DMS79 treated with DMSO at 0.1 percent for 48 hours (cell line): Measurements from ENCODE around the gene PTS.

Source experiments
- DNase-seq: peaks from one replicate; lab custom pipeline; 2025; lab: John Stamatoyannopoulos, UW

PTS gene

DNA sequence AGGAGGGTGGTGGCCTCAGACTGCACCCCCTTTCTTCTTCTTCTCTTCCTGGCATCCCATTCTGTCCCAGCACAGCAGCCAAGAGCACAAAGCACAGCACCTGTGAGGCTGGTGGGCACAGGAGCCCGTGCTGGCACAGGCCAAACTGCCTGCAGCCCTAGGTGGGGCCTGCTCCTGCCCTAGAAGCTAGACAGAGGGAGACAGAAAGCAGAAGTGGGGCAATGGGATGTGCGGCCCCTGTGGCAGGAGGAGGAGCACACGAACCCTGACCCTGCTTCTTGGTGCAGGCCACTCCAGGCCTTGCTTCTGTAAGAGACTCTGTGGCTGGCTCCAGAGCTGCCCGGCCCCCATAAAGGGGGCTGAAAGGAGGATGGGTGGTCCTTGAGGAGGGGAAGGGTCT lies 3.9 kb upstream of the PTS start:
- no peak for DNase-seq

DNA sequence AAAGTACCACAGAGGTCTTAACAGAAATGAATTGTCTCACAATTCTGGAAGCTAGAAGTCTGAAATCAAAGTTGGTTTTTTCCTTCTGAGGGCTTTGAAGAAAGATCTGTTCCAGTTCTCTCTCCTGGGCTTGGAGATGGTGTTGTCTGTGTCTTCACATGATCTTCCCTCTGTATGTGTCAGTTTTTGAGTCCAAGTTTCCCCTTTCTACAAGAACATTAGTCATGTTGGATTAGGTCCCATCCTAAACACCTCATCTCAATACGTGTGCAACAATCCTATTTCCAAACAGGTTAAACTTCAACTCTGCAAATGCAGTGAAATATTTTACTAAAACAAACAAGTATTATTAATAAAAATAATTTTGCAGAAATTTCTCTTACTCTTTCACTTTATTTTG lies 3.1 kb upstream of the PTS start:
- DNase-seq, result no peak

DNA sequence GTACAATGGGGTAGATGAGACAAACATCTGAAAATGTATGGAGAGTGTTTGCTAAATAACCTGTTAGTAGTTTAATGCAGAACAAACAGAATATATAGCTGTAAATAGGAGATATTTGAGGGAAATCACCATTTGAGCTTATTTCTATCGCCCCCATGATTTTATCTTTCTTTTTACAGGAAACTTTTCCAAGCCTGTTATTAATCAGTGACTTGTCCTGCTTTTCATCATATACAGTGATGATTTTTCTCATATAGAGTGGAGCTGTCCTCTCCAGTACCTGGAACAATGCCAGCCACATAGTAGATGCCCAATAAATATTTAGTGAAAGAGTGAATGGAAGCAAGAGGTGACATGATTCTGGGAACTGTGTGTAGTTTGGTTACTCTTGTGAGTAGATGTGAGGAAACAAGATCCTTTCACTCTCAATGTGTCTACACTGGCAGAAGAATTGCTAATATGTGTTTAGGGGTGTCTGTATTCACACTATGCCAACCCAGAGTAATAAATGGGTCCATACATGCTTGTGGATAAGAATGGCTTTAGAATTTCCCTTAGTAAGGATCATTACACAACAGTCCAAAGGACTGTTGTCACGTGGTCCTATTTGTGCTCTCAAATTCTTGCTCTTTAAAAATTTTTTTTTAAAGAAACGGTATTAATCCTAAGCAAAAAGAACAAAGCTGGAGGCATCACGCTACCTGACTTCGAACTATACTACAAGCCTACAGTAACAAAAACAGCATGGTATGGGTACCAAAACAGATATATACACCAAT lies 2.3 kb upstream of the PTS start:
- no peak for DNase-seq

DNA sequence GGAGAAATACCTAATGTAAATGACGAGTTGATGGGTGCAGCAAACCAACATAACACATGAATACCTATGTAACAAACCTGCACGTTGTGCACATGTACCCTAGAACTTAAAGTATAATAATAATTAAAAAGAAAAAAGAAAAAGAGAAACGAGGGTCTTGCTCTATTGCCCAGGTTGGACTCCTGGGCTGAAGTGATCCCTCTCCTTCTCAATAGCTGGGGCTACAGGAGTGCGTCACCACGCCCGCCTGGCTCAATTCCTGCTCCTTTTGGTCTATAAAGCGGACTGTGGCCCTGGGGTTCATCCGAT lies 521 bp upstream of the PTS start:
- no peak for DNase-seq

DNA sequence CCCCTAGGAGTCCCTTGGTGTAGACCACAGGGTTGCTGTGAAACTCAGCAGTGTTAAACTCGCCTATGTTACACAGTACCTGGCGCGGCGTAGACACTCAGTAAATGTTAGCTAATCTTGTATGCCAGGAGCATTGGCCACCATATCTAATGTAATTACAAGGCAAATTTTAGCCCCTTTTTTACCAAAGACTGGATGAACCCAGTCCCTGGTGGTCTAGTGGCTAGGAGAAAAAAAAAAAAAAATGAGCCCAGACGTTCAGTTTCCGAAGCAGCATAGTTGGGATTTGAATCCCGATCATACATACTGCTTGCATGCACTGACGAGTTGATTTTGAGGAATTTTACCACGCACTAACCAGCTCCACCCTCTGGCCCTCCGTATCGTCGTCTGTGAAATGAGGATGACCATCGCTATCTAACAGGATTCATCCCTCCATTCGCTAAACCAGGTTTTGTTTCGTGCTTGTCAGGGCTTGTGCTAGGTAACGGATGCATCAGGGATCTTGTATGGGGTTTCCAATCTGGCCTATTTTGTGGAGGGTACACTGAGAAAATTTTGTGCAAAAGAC lies 688 bp downstream of the PTS start:
- peak; percentile 73 for DNase-seq

DNA sequence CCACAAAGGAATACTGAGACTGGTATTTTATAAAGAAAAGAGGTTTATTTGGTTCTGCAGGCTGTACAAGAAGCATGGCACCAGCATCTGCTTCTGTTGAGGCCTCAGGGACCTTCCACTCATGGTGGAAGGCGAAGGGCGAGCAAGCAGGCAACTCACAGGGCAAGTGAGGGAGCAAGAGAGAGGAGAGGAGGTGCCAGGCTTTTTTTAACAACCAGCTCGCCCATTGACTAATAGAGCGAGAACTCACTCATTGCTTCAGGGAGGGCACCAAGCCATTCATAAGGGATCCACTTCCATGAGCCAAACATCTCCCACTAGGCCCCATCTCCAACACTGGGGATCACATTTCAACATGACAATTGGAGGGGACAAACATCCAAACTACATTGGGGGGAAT lies 1.2 kb downstream of the PTS start:
- no peak for DNase-seq

DNA sequence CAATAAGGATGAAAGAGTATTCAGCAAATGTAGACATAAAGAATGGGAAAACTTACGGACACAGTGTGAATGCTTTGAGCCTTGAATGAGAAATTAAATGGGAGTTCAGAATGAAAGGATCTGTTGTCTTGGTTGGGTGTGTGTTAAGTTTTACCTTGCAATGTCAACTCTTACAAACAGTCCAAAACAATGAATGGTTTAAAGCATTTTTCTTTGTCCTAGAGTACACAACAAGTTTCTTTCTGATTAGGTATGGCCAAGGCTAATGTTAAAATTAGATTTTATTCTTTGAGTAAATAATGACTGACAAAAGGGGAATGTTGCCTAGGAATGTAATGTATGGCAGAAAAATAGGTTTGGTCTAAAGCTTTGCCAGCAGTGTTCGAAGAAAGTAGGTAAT lies 2.5 kb downstream of the PTS start:
- DNase-seq, result no peak

DNA sequence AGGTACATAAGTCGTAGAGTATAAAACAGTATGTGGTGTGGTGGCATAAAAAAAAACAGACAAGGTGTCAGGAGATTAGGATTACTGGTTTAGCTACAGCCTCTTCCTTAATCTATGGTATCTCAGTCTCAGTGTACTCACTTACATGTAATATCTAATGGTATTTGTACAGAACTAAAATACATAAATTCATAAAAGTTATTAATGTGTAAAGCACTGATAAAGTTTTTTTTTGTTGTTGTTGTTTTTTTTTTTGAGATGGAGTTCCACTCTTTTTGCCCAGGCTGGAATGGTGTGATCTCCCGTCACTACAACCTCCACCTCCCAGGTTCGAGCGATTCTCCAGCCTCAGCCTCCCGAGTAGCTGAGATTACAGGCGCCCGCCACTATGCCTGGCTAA lies 2.9 kb downstream of the PTS start:
- DNase-seq, result no peak

DNA sequence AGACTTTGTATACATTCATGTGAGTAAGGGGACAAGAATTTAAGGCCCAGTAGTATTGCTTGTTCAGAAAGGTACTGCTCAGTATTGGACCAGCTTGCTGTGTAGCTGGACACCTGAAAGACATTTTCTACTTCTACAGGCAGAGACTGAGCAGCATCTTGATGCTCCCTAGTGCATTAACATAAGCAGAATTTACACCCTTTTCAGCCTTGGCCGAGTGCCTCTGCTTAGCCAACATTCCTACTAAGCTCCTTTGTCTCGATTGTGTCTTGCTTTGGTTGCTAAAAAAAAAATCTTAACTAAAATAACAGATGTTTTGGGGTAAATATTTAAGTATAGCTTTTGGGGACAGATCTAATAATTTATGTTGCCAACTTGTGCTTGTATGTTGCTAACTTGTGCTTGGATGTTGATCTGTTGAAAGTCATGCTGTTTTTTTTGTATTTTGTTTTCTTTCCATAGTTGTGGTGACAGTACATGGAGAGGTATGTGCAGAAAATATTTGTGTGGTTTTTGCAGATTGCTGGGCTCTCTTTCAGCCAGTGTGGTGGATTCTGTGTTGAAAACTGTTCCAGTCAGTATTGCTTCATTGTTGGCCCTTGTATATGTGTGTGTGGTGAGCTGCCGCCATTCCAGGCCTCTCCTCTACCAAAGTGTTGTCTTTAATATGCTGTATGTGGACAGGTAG lies 3.7 kb downstream of the PTS start:
- no peak for DNase-seq

DNA sequence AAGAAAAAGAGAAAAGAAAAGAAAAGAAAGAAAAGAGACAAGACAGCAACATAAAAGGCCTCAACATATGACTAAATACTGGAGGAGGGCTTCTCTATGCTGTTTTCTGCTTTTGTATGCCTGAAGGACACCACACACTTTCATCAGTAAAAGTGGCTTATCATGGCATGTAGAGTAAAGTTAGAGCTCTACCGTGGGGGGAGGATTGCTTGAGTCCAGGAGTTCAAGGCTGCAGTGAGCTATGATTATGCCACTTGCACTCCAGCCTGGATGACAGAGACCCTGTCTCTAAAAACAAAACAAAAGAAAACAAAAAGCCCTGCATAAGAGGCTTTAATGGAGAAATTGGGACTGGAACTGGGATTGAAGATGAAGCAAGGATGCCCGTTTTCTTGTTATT lies 5.7 kb downstream of the PTS start:
- no peak for DNase-seq

DNA sequence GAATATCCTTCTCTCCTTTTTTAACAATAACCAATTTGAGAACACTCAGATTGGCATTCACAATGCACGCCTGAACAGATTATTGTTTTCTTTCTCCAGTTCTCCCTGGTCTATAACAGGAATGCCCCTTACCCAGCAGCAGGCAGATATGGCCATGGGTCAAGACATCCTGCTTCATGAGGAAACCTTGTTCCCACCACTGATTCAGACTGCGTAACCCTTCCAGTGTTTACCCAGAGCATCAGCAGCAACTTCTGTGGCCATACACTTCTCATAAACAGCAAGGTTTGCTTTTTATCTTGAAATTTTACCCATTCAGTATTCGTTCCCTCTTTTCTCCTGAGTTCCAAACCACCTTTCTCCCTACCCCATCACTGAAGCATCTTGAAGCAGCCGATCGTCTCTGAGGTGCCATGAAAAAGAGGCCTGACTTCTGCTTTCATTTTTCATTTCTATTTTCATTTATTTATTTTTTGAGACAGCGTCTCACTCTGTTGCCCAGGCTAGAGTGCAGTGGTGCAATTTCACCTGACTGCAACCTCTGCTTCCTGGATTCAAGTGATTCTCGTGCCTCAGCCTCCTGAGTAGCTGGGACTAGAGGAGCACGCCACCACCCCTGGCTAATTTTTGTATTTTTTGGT lies 9.6 kb downstream of the PTS start:
- no peak for DNase-seq

DNA sequence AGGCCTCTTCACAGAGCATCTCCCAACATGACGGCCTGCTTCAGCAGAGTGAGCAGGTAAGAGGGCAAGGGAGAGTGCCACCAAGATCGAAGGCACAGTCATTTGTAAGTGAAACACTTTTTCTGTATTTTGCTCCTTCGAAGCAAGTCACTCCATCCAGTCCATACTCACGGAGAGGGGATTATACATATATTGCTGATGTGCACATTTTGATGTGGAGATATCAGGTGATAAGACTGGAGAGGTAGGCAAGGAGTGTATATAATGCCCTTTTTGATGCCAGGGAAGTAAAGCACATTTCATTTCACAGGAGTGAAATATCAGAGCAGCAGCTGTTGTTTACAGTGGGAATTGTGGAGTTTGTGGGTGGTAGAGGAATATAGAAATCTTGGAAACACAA lies 11.2 kb downstream of the PTS start:
- no peak for DNase-seq

DNA sequence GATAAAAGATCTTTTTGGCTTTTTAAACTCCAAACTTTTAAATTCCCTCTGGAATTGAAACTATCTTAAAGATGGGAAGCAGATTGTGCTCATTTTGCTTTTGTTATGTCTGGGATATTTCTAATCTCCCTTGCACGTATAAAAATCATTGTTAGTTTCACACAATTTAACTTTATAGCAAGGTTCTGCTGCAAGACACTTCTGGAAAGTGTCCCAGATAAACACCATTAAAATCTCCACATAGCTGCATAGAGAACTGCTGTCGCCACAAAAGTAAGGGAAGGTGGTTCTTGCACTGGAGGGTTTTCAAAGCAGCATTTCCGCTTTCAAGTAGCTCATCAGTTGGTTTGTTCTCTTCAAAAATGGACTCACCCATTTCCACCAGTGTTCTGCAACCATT lies 11.8 kb downstream of the PTS start:
- no peak for DNase-seq

DNA sequence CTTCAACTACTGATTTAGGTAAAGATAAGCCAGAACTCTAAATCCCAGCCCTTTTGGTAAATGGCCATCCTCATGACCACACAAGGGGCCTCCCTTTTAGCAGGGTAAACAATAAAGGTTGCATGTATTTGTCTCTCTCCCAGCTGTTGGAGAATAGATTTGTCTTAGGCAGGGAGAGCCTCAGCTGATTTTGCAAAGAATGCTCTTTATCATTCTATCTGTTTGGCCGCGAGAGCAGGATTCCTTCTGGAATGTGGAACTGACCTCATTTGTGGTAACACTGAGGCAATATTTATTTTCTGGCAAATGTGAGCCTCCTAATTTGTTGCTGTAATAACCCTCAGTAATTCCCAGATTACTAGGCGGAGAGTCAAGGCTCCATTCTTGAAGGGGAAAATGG lies 15.3 kb downstream of the PTS start:
- DNase-seq, result no peak

DNA sequence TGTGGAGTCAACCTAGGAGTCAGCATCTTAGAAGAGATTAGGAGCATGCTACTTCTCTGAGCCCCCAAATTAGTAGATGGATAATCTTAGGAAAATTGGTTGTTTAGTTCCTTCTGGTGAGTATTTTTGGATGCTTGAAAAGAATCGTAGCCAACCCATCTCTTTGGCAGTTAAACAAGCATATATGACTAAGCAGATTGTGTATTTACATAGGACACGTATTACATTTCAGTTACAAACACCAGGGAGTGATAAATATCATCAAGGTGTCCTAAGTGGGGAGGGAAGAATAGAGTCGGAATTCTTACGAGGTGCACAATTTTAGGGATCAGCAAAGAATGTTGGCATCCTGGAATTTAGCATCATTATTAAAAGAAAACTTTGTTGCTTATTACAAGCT lies 21.0 kb downstream of the PTS start:
- no peak for DNase-seq

DNA sequence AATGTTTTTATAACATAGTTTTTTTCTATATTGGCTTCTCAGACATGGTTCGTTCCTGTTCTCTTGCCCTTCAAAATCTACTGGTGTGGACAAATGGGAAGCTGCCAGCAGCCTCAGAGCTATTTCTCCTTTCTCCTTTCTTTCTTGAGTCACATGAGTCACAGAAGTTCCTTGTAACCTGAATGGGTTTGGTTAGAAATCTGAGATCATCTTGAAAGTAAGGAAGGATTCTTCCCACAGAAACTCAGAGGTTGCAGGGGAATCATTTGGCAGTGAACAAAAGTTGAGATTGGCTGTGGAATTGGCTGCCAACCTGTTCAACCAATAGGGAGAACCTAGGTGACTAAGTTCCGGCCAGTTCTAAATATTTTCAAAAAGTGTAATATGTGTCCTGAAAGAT lies 22.0 kb downstream of the PTS start:
- DNase-seq, result no peak

DNA sequence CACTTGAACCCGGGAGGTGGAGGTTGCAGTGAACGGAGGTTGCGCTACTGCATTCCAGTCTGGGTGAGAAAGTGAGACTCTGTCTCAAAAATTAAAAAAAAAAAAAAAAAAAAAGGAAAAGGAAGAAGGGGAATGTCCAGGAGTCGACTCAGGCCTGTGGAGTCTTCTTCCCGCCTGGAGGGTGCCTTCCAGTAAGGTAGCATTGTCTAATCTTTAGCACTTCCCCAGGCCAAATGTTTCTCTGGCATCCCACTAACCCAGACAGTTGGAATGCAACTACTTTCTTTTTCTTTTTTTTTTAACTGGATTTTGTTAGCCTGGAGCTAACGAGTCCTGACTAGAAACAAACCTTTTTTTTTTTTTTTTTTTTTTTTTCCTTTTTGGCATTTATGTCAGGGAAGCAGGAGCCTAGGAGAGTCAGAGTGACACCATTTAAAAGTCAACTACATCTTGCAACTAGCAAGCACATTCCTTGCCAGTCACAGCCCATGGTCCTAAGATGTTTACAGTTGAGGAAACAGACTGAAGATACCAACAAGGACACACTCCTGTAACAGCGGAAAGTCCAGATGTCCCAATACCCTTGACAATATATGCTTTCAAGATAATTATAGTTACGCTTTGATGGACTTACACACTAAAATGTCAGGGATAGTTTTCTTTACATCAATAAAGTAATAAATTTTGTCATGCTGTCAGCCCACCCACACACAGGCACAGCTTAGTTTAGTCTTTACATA lies 23.8 kb downstream of the PTS start:
- no peak for DNase-seq

DNA sequence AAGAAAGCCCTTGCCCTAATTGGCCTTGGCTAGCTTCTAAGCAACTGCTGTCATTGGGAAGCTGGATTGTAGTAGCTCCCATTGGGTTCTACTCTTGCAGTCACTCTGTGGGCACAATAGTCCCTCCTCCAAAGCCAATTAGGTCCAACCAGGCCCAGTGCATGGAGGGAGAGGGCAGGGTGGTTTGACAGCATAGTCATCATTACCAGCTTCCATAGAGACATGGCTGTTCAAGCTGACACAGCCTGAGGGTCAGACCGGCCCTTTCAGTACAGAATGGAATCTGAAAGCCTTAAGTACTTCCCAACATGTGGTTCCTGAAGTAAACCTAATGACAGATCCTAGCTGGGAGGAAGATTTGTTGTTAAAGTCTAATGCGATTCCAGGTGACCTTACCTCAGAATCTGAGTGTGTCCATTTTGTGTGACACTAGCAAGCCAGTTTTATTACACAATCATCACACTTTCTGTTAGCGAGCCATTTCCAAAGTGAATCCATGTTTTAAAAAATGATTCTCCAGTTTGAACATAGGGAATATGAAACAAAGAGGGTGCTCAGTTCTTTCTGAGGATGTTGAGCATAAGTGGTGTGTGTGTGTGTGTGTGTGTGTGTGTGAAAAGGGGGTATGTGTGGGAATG lies 27.5 kb downstream of the PTS start:
- DNase-seq, result no peak

DNA sequence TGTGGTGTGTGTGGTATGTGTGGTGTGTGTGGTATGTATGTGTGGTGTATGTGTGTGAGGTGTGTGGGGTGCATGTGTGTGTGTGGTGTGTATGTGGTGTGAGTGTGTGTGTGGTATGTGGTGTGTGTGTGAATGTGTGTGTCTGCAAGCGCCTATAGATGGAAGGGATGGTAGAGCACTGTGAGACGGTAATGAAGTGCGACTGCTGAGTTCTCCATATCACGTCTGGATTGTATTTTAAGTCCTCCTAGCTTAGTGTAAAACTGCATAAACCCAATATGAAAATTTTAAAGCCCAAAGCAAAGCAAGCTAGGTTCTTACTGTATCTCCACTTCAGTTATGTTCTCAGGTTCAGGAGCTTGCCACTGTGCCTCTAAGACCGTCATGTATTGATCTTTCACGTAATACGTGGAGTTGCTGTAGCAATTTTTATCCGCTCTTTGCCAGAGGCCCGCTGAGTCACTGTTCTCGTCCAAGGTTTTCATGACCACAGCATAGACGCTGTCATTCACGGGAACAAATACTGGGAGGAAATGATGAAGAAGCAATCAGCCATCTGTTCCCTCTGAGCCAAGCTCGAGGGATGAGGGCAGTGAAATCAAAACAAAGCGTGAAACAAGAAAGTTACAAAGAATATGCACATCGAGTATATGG lies 29.0 kb downstream of the PTS start:
- no peak for DNase-seq

DNA sequence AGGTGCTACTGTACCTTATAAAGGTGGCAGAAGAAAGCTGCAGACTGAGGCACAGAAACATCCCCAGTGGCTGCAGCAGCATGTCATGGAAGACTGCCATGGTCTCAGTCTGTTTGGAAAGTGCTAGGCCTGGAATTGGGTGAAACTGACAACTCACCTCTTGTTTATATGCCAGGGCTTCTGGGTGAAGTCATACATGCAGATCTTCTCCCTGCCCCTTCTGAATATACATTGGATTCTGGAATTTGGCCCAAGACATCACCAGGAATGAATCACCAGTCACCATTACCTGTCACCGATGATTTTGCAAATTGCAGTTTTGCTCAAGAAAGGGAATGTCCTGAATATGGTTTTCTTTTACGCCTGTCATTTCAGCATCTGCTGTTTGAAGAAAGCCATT lies 34.3 kb downstream of the PTS start, which contains the start of gene PLET1:
TSS of gene PLET1 (minus strand) at position 371 of the 400 bp plus-strand sequence. CDS start at position 100, 271 bp downstream.
- no peak for DNase-seq

DNA sequence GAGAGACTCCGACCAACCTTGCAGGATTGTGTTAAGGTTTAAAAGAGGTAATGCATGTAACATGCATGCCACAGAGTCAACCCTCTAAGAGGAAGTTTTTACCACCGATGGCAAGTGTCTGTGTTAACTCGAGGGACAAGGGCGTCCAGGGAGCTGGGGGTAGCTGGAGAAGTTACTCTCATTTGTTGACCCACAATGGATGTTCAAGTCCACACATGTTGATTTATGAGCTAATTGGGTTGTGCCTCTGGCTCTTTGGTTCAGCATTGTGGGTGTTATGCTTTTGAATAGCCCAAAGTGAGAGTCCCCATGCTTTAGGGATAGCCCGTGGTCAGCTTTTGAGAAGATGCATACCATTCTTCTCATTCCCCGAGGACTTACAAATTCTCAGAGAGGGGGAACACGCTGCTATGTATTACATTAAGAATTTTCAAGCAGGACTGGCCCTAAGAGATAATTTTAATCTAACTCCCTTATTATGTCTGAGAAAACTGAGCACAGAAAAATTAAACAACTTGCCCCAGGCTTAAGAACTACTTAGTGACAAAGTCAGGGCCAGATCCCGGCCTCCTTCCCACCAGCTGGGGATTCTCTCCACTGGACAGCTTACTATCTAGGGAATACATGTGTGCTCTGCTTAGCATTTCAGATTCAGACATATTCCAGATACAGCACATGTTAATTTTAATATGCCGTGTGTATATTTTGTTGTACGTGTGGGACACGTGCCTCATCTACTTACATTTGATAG lies 39.6 kb downstream of the PTS start:
- no peak for DNase-seq
